PC-9 (cell line): ENCODE data around the gene PABPC1L2A.

Experiments
- CTCF ChIP-seq: fragments of 200-600 bp; sonication (generic); conservative IDR thresholded peaks from 2 replicates; pipeline ENCODE4 v1.6.1; 2017; ENCODE audit warnings: mixed run types, antibody characterized with exemption, mild to moderate bottlenecking, moderate library complexity
- EZH2 ChIP-seq: fragments of 200-600 bp; sonication (generic); IDR thresholded peaks from 2 replicates; pipeline ENCODE4 v1.8.0; 2017; ENCODE audit warnings: antibody characterized with exemption, low read depth

- no peak for TF ChIP-seq CTCF
- TF ChIP-seq EZH2 = no peak
Measured at GRCh38 chrX:73127700-73128241, 48.5 kb upstream of the PABPC1L2A start.
